ENCODE measurements around the gene LRRC4C. TPM values are rescaled to one million over a fixed set of nuclear protein-coding genes. Genes with fewer than 3 reads are reported as not detected.

The LRRC4C gene
- total RNA-seq, 1 donor from 2014 or later, result 2.2 TPM

- DNase-seq (ENCODE audit: low spot score), result no peak
Observed at GRCh38 chr11:40381481-40381880, 1078.0 kb downstream of the LRRC4C start.

- DNase-seq (ENCODE audit: low spot score), result no peak
Observed at GRCh38 chr11:40380835-40381234, 1078.6 kb downstream of the LRRC4C start.

- no peak for DNase-seq (ENCODE audit: low spot score)
Observed at GRCh38 chr11:40376331-40376730, 1083.1 kb downstream of the LRRC4C start.

GRCh38 chr11:40370821-40371616, 1088.4 kb downstream of the LRRC4C start:
- no peak for DNase-seq (ENCODE audit: low spot score)

- DNase-seq (ENCODE audit: low spot score), result peak; percentile 16
Observed at GRCh38 chr11:40360206-40360798, 1099.2 kb downstream of the LRRC4C start.

GRCh38 chr11:40354121-40354520, 1105.3 kb downstream of the LRRC4C start:
- DNase-seq (ENCODE audit: low spot score), result no peak

GRCh38 chr11:40340911-40341310, 1118.5 kb downstream of the LRRC4C start:
- no peak for DNase-seq (ENCODE audit: low spot score)

GRCh38 chr11:40338739-40339138, 1120.7 kb downstream of the LRRC4C start:
- no peak for DNase-seq (ENCODE audit: low spot score)

- DNase-seq (ENCODE audit: low spot score), result no peak
Observed at GRCh38 chr11:40338062-40338461, 1121.4 kb downstream of the LRRC4C start.

GRCh38 chr11:40337118-40337517, 1122.3 kb downstream of the LRRC4C start:
- DNase-seq (ENCODE audit: low spot score), result no peak

- peak; percentile 93 for DNase-seq (ENCODE audit: low spot score)
Observed at GRCh38 chr11:40328890-40329614, 1130.4 kb downstream of the LRRC4C start.

- no peak for DNase-seq (ENCODE audit: low spot score)
Observed at GRCh38 chr11:40323241-40323640, 1136.2 kb downstream of the LRRC4C start.

- DNase-seq (ENCODE audit: low spot score), result no peak
Observed at GRCh38 chr11:40321537-40321936, 1137.9 kb downstream of the LRRC4C start.

- DNase-seq (ENCODE audit: low spot score), result no peak
Observed at GRCh38 chr11:40316171-40316570, 1143.3 kb downstream of the LRRC4C start.

GRCh38 chr11:40315122-40315521, 1144.3 kb downstream of the LRRC4C start:
- no peak for DNase-seq (ENCODE audit: low spot score)

GRCh38 chr11:40314327-40314726, 1145.1 kb downstream of the LRRC4C start:
- no peak for DNase-seq (ENCODE audit: low spot score)

- no peak for DNase-seq (ENCODE audit: low spot score)
Observed at GRCh38 chr11:40306938-40307548, 1152.4 kb downstream of the LRRC4C start.

GRCh38 chr11:40302669-40303068, 1156.8 kb downstream of the LRRC4C start:
- DNase-seq (ENCODE audit: low spot score), result no peak

GRCh38 chr11:40295466-40295865, 1164.0 kb downstream of the LRRC4C start:
- DNase-seq (ENCODE audit: low spot score), result no peak

- DNase-seq (ENCODE audit: low spot score), result no peak
Observed at GRCh38 chr11:40294741-40295140, 1164.7 kb downstream of the LRRC4C start.

GRCh38 chr11:40294349-40294735, 1165.1 kb downstream of the LRRC4C start:
- DNase-seq (ENCODE audit: low spot score), result no peak

- peak; percentile 57 for DNase-seq (ENCODE audit: low spot score)
Observed at GRCh38 chr11:40293655-40294348, 1165.7 kb downstream of the LRRC4C start.
